22Rv1 (cell line): ENCODE measurements around the gene GABBR2.

Experiments used
- H3K27ac ChIP-seq: fragments of 450-650 bp; 2 replicates; pipeline ENCODE4 v1.5.1; 2017
- CTCF ChIP-seq: fragments of 450-650 bp; IDR thresholded peaks from 2 replicates; pipeline ENCODE4 v1.5.1; 2017; ENCODE audit warnings: mild to moderate bottlenecking
- ZFX ChIP-seq: fragments of 450-650 bp; IDR thresholded peaks from 2 replicates; pipeline ENCODE4 v1.6.1; 2017; ENCODE audit warnings: antibody characterized with exemption, borderline replicate concordance

GABBR2 gene

DNA sequence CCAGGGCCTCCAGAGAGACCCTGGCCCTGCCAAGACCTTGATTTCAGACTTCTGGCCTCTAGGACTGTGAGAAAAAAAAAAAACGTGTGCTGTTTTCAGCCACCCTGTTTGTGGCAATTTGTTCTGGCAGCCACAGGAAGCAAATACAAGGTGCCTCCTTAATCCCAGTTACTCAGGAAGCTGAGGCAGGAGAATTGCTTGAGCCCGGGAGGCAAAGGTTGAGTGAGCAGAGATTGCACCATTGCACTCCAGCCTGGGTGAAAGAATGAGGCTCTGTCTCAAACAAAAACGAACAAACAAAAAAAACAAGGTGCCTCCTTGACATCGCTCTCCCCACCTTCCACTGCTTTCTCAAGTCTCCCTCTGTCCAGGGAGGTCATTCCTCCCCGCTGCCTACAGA, 98.0 kb downstream of the GABBR2 start:
- H3K27ac ChIP-seq: no peak overlapping the region
- TF ChIP-seq CTCF (no peak), ZFX (no peak)

GRCh38 chr9:98610211-98610610, 98.5 kb downstream of the GABBR2 start:
- TF ChIP-seq CTCF (no peak), ZFX (no peak)
- H3K27ac ChIP-seq: no peak overlapping the region

DNA sequence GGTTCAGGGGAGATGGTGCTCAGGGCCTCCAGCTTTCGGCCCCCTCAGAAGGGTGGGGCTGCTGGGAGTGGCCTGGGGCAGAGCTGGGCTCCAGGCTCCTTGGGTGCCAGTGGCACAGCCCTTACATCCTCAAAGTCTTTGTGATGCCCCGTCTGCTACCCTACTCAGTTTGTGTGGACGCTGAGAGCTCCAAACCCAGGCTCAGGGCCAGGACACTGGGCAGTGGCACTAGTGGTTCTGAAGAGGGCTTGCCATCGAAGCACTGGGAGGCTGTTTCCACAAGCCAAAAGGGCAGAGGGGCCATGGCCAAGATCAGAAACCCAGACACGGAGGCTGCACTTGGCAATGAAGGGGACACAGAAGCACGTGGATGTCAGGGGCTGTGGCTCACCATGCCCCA, 99.1 kb downstream of the GABBR2 start:
- TF ChIP-seq CTCF (no peak), ZFX (no peak)
- no peak overlapping the region for H3K27ac ChIP-seq

DNA sequence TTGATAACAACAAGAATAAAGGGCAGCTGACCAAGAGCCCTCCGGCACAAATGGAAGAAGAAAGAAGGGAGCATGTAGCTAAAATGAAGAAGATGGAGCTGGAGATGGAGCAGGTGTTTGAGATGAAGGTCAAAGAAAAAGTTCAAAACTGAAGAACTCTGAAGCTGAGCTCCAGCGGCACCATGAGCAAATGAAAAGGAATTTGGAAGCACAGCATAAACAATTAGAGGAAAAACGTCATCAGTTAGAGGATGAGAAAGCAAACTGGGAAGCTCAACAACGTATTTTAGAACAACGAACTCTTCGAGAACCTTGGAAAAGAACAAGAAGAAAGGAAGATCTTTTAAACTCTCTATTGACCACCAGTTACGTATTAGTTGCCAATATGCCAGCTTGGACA, 100.9 kb downstream of the GABBR2 start:
- TF ChIP-seq CTCF: no peak
- no peak for TF ChIP-seq ZFX
- H3K27ac ChIP-seq: no peak overlapping the region

GRCh38 chr9:98607152-98607551, 101.6 kb downstream of the GABBR2 start:
- TF ChIP-seq CTCF (no peak), ZFX (no peak)
- no peak overlapping the region for H3K27ac ChIP-seq

- TF ChIP-seq CTCF (no peak), ZFX (no peak)
These were observed 102.0 kb downstream of the GABBR2 start for GRCh38 chr9:98606730-98607129.

GRCh38 chr9:98605116-98605515, 103.6 kb downstream of the GABBR2 start:
- H3K27ac ChIP-seq: no peak overlapping the region
- TF ChIP-seq ZFX: no peak
- no peak for TF ChIP-seq CTCF

More at GRCh38 chr9:98606730-98607129, 102.0 kb downstream of the GABBR2 start:
- H3K27ac ChIP-seq: no peak overlapping the region
